Trophoblast cell (in vitro differentiated cells and primary cell): Measurements from ENCODE around the gene ANKRD39.

Source experiments
- DNase-seq, 2 donors: peaks; one replicate each; pipeline ENCODE4 v3.0.0-alpha.2; 2016
- H2AFZ ChIP-seq: 2 replicates; pipeline ENCODE4 v1.6.1; 2013; ENCODE audit warnings: low read length, moderate library complexity, mild to moderate bottlenecking; ENCODE audit not compliant: insufficient read depth, poor library complexity
- H2AK5ac ChIP-seq: 2 replicates; pipeline ENCODE4 v1.6.1; 2013; ENCODE audit warnings: mild to moderate bottlenecking, low read length
- H2BK120ac ChIP-seq: 2 replicates; pipeline ENCODE4 v1.6.1; 2013; ENCODE audit warnings: low read length, mild to moderate bottlenecking, moderate library complexity; ENCODE audit not compliant: insufficient read depth, poor library complexity
- H2BK12ac ChIP-seq: 2 replicates; pipeline ENCODE4 v1.6.1; 2013; ENCODE audit warnings: mild to moderate bottlenecking, low read length, moderate library complexity
- H2BK5ac ChIP-seq: 2 replicates; pipeline ENCODE4 v1.6.1; 2013; ENCODE audit warnings: low read length, low read depth, moderate library complexity, mild to moderate bottlenecking; ENCODE audit not compliant: poor library complexity
- H3K14ac ChIP-seq: 2 replicates; pipeline ENCODE4 v1.6.1; 2013; ENCODE audit warnings: mild to moderate bottlenecking, low read length
- H3K18ac ChIP-seq: 2 replicates; pipeline ENCODE4 v1.6.1; 2013; ENCODE audit warnings: mild to moderate bottlenecking, low read length
- H3K23ac ChIP-seq: 2 replicates; pipeline ENCODE4 v1.6.1; 2013; ENCODE audit warnings: low read length
- H3K27ac ChIP-seq: 2 replicates; pipeline ENCODE4 v1.5.1; 2013; ENCODE audit warnings: low read depth, mild to moderate bottlenecking, inconsistent platforms, low read length, moderate library complexity
- H3K27me3 ChIP-seq: 2 replicates; pipeline ENCODE4 v1.6.1; 2013; ENCODE audit warnings: inconsistent platforms, mild to moderate bottlenecking, low read length, moderate library complexity; ENCODE audit not compliant: insufficient read depth
- H3K36me3 ChIP-seq, 2 experiments: 1 replicate in 1 of 2; 2 replicates in 1 of 2; pipeline ENCODE4 v1.6.1; 2013; ENCODE audit warnings: low read length in 2 of 2, mild to moderate bottlenecking in 2 of 2, moderate library complexity in 1 of 2; ENCODE audit not compliant: insufficient read depth in 2 of 2, control insufficient read depth in 1 of 2
- H3K4ac ChIP-seq: 2 replicates; pipeline ENCODE4 v1.6.1; 2013; ENCODE audit warnings: low read depth, mild to moderate bottlenecking, low read length, moderate library complexity
- H3K4me1 ChIP-seq, 2 experiments: 1 replicate in 1 of 2; 2 replicates in 1 of 2; pipeline ENCODE4 v1.6.1; 2013; ENCODE audit warnings: low read length in 2 of 2, mild to moderate bottlenecking in 2 of 2, moderate library complexity in 1 of 2; ENCODE audit not compliant: insufficient read depth in 2 of 2, control insufficient read depth in 1 of 2
- H3K4me2 ChIP-seq: 2 replicates; pipeline ENCODE4 v1.6.1; 2013; ENCODE audit warnings: inconsistent platforms, mild to moderate bottlenecking, low read length, moderate library complexity
- H3K4me3 ChIP-seq: 2 replicates; pipeline ENCODE4 v1.5.1; 2013; ENCODE audit warnings: mild to moderate bottlenecking, low read depth, low read length, inconsistent platforms
- H3K79me1 ChIP-seq: one replicate; pipeline ENCODE4 v1.6.1; 2013; ENCODE audit warnings: low read length
- H3K79me2 ChIP-seq: 2 replicates; pipeline ENCODE4 v1.6.1; 2013; ENCODE audit warnings: low read length, mild to moderate bottlenecking; ENCODE audit not compliant: control insufficient read depth, insufficient read depth, poor library complexity
- H3K9ac ChIP-seq: 2 replicates; pipeline ENCODE4 v1.6.1; 2013; ENCODE audit warnings: mild to moderate bottlenecking, low read length
- H3K9me3 ChIP-seq: 2 replicates; pipeline ENCODE4 v1.6.1; 2013; ENCODE audit warnings: low read depth, mild to moderate bottlenecking, control low read depth, inconsistent platforms, low read length; ENCODE audit not compliant: insufficient read depth
- H4K12ac ChIP-seq: 2 replicates; pipeline ENCODE4 v1.6.1; 2013; ENCODE audit warnings: low read depth, mild to moderate bottlenecking, low read length, moderate library complexity
- H4K8ac ChIP-seq: 2 replicates; pipeline ENCODE4 v1.6.1; 2013; ENCODE audit warnings: low read depth, mild to moderate bottlenecking, low read length, moderate library complexity
- H4K91ac ChIP-seq: one replicate; pipeline ENCODE4 v1.6.1; 2013; ENCODE audit warnings: low read depth, mild to moderate bottlenecking, low read length, moderate library complexity
- WGBS: extraction: QIAGEN DNeasy Blood & Tissue Kit; methylation state at CpG from one replicate; pipeline ENCODE4 v1.1.7; 2013; ENCODE audit warnings: missing lambda C conversion rate; ENCODE audit not compliant: insufficient read length, insufficient coverage; ENCODE audit errors: extremely low coverage; 5-methylcytosine and 5-hydroxymethylcytosine counted together

The ANKRD39 gene

DNA sequence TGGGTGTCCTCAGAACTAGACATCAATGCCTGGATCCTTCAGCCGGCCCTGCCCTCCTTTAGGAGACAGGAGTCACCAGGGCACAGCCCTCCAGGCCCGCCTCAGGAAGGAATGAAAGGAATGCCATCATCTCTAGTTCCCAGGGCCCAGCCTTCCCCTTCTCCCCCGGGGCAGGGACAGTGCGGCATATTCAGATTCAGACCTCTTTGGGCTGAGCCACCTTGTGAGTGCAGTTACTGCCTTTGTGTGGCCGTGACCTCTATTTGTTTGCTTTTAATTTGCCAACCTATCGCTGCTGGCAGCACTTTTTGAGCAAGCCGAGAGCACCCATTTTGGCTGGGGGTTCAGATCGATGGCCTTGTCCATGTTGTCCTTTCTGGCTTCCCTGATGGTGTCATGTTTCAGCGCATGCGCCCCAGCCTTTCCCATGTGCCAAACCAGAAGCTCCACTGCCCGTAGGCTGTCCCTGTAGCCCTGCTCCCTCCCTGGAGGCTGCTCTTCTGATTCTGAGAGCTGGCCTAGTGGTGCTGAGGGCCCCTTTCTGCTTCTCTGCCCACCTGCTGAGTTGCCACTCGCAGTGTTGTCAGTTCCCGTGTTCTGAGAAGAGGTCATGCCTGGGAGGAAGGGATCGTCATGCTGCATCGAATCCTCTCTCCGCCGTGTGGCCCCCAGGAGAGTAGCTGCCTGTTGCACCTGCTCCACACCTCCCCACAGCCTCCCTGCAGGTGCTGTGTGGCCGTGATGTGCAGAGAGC, 24.9 kb downstream of the ANKRD39 start:
- H3K9me3 ChIP-seq = no peaks in the 10 kb centered on the region

DNA sequence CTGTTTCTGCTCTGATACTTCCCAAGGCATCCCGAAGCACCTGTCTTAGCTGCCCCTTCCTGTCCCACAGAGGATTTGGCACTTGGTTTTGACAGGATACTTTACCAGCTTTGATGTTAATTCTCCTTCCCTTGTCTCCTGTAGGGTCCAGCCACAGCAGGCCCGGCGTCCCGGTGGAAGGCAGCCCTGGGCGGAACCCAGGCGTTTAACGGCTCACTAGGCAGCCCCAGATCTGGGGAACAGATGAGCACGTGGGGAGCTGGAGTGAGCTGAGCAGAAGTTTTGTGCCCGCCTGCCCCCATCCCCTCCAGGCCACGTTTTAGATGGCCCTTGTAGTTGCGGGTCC, 25.4 kb downstream of the ANKRD39 start:
- no peaks in the 10 kb centered on the region for H3K9me3 ChIP-seq
- H2AK5ac ChIP-seq = no peak overlapping the region
- H3K36me3 ChIP-seq = peaks cover 26% of the 10 kb centered on the region in 2 experiments
- H3K14ac ChIP-seq = no peak overlapping the region
- no peak for DNase-seq
- peak overlapping the region; percentile 17 for H3K4me2 ChIP-seq
- no peak overlapping the region for H2AFZ ChIP-seq
- no peak overlapping the region for H4K12ac ChIP-seq
- H4K91ac ChIP-seq = peak overlapping the region; percentile 3
- H3K23ac ChIP-seq = no peak overlapping the region
- no peak overlapping the region for H2BK120ac ChIP-seq
- WGBS = no CpG with 5 or more reads among the region's 11 CpGs
- no peaks in the 10 kb centered on the region for H3K79me2 ChIP-seq
- no peak overlapping the region for H3K4me3 ChIP-seq
- H3K9ac ChIP-seq = no peak overlapping the region
- no peak overlapping the region for H3K4ac ChIP-seq
- H3K18ac ChIP-seq = no peak overlapping the region
- peak overlapping the region; percentile 29 for H3K27ac ChIP-seq
- H3K27me3 ChIP-seq = no peaks in the 10 kb centered on the region
- peaks cover 3% of the 10 kb centered on the region for H3K79me1 ChIP-seq
- no peak overlapping the region for H4K8ac ChIP-seq
- H2BK5ac ChIP-seq = no peak overlapping the region
- peaks cover 13% of the 10 kb centered on the region in 2 experiments for H3K4me1 ChIP-seq
- no peak overlapping the region for H2BK12ac ChIP-seq

More for the DNA sequence above, 24.9 kb downstream of the ANKRD39 start:
- Histone ChIP-seq H4K12ac (no peak overlapping the region), H2AK5ac (no peak overlapping the region), H2BK5ac (no peak overlapping the region), H2AFZ (no peak overlapping the region), H4K91ac (no peak overlapping the region), H3K27me3 (no peaks in the 10 kb centered on the region), H3K36me3 (peaks cover 21% of the 10 kb centered on the region in 2 experiments), H4K8ac (peak overlapping the region; percentile 34), H3K79me1 (peaks cover 7% of the 10 kb centered on the region), H3K27ac (peak overlapping the region; percentile 58), H3K18ac (no peak overlapping the region), H3K4me3 (no peak overlapping the region), H2BK12ac (peak overlapping the region; percentile 44), H2BK120ac (no peak overlapping the region), H3K4me2 (peak overlapping the region; percentile 52), H3K4ac (no peak overlapping the region), H3K4me1 (peaks cover 18 to 19% of the 10 kb centered on the region in 2 experiments), H3K14ac (no peak overlapping the region), H3K79me2 (no peaks in the 10 kb centered on the region), H3K9ac (no peak overlapping the region), H3K23ac (no peak overlapping the region)
- DNase-seq = peak; percentile 96 to 98
- no CpG with 5 or more reads among the region's 18 CpGs for WGBS

DNA sequence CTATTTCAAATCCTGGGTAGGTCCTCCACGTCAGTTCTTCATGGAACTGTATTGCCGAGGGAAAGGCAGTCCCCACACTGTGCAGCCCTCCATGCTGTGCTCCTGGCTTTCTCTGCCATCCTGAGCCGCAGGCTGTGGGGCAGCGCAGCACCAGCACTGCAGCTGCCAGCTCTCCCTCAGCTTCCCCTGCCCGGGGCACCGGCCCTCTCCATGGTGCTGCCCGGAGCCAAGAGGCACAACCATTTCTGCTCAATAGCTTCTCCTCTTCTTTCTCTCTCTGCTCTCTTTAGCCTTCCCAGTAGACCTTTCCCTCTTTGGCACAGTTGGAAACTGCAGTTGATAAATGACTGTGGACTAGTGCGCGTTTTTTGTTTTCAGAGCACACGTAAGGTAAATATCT, 26.1 kb downstream of the ANKRD39 start:
- H4K12ac ChIP-seq = no peak overlapping the region
- no peak overlapping the region for H3K4ac ChIP-seq
- H3K36me3 ChIP-seq = peaks cover 30% of the 10 kb centered on the region in 2 experiments
- no peak overlapping the region for H3K14ac ChIP-seq
- DNase-seq = no peak
- no peaks in the 10 kb centered on the region for H3K79me2 ChIP-seq
- peaks cover 3% of the 10 kb centered on the region for H3K79me1 ChIP-seq
- no peak overlapping the region for H2AFZ ChIP-seq
- H3K4me2 ChIP-seq = no peak overlapping the region
- H3K23ac ChIP-seq = no peak overlapping the region
- H2BK12ac ChIP-seq = no peak overlapping the region
- no peak overlapping the region for H2AK5ac ChIP-seq
- no peaks in the 10 kb centered on the region for H3K9me3 ChIP-seq
- H3K4me3 ChIP-seq = no peak overlapping the region
- no peak overlapping the region for H4K91ac ChIP-seq
- no peak overlapping the region for H2BK5ac ChIP-seq
- no peak overlapping the region for H3K18ac ChIP-seq
- no peaks in the 10 kb centered on the region for H3K27me3 ChIP-seq
- no CpG with 5 or more reads among the region's 10 CpGs for WGBS
- H2BK120ac ChIP-seq = no peak overlapping the region
- H4K8ac ChIP-seq = no peak overlapping the region
- H3K27ac ChIP-seq = no peak overlapping the region
- peaks cover 13% of the 10 kb centered on the region in 2 experiments for H3K4me1 ChIP-seq
- no peak overlapping the region for H3K9ac ChIP-seq

DNA sequence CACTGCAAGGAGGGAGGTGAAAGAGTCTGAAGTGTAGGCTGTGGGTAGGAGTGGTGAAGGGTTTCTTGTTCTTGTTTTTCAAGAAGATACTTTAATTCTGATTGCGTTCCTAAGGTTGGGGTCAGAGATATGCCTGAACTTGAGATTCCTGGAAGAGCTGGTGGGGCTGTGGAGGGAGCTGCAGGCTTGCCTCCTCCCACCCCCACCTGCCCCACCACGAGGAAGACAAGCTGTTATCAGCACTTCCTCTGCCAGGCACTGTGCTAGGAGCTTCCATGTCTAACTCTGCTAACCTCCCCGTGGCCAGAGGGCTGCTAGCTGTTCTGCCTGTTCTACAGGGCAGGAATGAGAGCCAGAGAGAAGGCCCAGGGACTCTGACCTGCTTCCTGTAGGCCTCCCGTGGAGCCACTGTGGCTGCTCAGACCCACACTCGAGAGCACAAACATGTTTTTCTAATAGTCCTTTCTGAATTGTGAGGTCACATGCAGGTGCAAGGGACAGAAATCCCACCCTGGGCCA, 27.7 kb downstream of the ANKRD39 start:
- H3K9ac ChIP-seq = no peak overlapping the region
- no peak overlapping the region for H4K91ac ChIP-seq
- H3K4me1 ChIP-seq = peaks cover 13% of the 10 kb centered on the region in 2 experiments
- no peak overlapping the region for H3K14ac ChIP-seq
- H2AK5ac ChIP-seq = no peak overlapping the region
- no peaks in the 10 kb centered on the region for H3K9me3 ChIP-seq
- no peak overlapping the region for H3K27ac ChIP-seq
- H2AFZ ChIP-seq = no peak overlapping the region
- no peak overlapping the region for H3K23ac ChIP-seq
- H2BK12ac ChIP-seq = no peak overlapping the region
- H2BK5ac ChIP-seq = no peak overlapping the region
- H3K4me3 ChIP-seq = no peak overlapping the region
- no CpG with 5 or more reads among the region's 5 CpGs for WGBS
- no peak overlapping the region for H3K4me2 ChIP-seq
- H3K4ac ChIP-seq = no peak overlapping the region
- no peak overlapping the region for H2BK120ac ChIP-seq
- H3K36me3 ChIP-seq = peaks cover 39 to 40% of the 10 kb centered on the region in 2 experiments
- no peaks in the 10 kb centered on the region for H3K79me2 ChIP-seq
- DNase-seq = no peak
- H4K8ac ChIP-seq = no peak overlapping the region
- peaks cover 3% of the 10 kb centered on the region for H3K79me1 ChIP-seq
- no peak overlapping the region for H4K12ac ChIP-seq
- no peaks in the 10 kb centered on the region for H3K27me3 ChIP-seq
- H3K18ac ChIP-seq = no peak overlapping the region
